Bladder microvascular endothelial cell (primary cell): ENCODE results near the gene RFNG. TPM values are rescaled to one million over a fixed set of nuclear protein-coding genes. Genes with fewer than 3 reads are reported as not detected.

Source experiments
- total RNA-seq: library from RNA; depleted of rRNA; stranded (reverse); fragments of >200 nt; gene quantifications from 2 replicates; pipeline ENCODE4 v1.2.3, GENCODE V29; 2014

RFNG gene, protein sequence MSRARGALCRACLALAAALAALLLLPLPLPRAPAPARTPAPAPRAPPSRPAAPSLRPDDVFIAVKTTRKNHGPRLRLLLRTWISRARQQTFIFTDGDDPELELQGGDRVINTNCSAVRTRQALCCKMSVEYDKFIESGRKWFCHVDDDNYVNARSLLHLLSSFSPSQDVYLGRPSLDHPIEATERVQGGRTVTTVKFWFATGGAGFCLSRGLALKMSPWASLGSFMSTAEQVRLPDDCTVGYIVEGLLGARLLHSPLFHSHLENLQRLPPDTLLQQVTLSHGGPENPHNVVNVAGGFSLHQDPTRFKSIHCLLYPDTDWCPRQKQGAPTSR
- total RNA-seq = 17.0 and 29.6 TPM in 2 replicates

DNA sequence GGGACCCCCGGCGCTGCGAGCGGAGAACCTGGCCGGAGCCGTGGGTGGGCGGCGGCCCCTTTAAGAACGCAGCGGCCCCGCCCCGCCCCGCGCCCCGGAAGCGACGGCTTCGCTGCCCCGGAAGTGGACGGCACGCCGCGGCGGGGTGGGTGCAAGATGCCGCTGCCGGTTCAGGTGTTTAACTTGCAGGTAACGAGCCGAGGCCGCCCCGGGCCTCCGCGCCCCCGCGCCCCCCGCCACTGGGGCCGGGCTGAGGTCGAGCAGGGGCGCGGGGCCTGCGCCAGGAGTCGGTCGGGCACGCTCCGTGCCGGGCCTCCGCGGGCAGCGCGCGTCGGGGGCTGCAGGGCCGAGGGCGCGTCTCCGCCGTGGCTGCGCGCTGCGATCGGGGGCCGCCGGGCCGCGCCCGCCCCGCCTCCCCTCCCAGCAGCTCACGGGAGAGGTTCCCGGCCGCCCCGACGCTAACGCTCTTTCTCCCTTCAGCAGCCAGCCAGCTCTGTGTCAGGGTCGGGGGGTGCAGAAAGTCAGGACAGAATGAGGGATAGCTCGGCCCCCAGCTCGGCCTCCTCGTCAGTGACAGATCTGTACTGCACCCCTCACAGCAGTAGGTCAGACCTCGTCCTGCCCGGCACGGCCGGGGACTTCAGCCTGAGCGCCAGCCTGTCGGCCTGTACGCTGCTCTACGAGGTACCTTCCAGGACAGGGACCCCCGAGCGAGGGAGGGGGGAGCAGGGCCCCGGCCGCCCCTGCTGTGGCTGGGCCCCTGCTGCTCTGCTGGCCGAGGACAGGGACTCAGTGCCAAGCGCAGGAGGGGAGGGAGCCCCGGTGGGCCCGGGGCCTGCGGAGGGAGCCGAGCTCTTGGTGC lies at the start of gene RFNG, which contains the start of gene GPS1:
RFNG (minus strand) TSS at position 36 of the 862 bp plus-strand sequence. CDS start 45 bp downstream, outside the sequence.
GPS1 (plus strand) TSS at position 123 of the 862 bp plus-strand sequence; CDS start at position 157, 34 bp downstream.

DNA sequence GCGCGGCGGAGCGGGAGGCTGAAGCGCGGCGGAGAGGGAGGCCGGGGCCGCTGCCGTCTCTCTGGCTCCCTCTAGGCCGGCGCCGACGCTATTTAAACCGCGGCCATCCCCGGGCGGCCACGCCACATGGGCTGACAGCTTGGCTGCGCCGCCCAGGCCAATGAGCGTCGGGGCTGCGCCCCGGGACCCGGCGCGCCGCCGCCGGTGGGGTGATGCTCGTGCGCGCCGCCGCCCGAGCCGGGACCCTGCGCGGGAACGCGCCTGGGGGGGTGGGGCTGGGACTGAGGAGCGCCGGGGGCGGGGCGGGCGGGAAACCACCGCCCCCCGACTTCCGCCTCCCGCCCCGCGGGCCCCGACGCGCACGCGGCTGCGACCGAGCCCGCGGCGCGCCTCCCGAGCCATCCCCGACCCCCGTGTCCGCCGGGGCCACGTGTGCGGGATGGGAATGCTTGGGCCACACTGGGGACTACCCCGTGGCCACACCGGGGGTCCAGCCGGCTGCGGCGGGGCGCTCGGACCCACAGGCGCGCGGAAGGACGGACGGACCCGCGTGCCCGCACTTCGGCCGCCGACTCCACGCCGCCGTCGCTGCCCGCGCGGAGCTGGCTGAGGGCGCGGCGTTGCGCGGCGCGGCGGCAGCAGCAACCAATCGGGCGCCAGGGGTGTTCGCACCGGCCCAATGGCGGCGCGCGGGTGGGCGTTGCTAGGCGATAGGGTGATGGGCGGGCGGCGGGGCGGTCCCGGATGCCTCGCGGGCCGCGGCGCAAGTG lies 46.7 kb upstream of the RFNG start, which contains the start of gene FASN:
FASN (minus strand) TSS at position 68 of the 770 bp plus-strand sequence. CDS start 1,791 bp downstream, outside the sequence.

DNA sequence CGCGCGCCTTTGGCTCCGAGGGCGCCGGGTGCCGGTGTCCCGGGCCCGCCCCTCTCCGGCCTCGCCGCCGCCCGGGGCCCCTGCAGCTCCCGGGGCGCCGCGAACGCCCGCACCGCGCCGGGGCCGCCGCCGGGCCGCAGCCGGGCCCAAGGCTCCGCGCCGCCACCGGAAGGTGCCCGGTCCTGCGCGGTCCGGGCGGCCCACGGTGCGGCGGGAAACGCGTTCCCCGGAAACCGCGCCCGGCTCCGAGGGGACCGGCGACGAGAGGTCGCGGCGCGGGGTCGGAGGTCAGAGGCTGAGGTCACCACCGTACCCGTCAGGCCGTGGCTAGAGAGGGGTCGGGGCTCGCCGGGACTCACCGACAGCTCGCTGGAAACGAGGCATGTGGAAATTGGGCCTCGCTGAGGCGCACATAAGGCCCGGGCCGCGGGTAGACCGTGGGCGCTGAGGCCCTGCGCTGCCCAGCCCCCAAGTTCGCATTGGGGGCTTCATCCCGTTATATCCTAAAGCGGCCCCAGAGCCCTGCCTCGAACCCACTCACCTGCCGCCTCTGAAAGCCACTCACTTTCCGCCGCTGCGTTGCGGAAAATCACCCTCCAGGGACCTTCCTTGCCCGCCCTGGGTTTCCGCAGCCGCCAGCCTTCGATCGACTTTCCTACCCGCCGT lies 14.2 kb upstream of the RFNG start, which contains the start of gene DUS1L:
DUS1L (minus strand) TSS at position 167 of the 666 bp plus-strand sequence. CDS start 745 bp downstream, outside the sequence.

DNA sequence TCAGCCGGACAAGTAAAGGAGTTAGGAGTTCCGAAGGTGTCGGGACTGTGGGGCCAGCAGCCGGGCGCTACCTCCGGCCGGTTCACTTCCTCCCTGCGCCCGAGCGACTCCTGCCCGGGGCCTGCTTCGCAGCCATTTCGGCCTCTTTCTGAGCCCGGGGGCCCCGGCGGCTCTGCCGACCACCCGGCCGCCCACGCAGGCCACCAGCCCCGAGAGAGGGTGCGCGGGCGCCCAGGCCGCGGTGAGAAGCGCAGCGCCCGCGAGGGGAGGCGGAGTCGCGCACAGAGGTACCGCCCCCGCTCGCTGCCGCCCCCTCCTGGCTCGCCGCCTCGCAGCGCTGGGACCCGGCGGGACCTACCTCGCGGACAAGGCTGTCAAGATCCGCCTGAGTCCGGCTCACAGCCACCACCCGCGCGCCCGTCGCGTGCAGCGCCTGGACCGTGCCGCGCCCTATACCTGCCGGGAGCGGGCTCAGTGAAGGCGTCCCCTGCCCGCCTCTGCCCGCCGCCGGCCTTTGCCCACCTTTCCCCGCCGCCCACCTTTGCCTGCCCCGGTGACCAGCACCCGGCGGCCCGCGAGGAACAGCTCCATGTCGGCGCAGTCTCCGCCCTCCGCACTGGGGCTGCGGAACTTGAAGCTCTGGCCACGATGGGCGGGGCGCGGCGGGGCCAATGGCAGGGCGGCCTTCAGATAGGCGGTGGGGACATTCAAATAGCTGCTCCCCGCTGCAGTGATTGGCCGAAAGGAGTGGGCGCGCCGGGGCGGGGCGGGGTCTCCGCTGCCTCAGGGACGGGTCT lies 14.3 kb downstream of the RFNG start, which contains the start of gene DCXR:
DCXR (minus strand) TSS at position 606 of the 797 bp plus-strand sequence; CDS start at position 591, 15 bp downstream.

DNA sequence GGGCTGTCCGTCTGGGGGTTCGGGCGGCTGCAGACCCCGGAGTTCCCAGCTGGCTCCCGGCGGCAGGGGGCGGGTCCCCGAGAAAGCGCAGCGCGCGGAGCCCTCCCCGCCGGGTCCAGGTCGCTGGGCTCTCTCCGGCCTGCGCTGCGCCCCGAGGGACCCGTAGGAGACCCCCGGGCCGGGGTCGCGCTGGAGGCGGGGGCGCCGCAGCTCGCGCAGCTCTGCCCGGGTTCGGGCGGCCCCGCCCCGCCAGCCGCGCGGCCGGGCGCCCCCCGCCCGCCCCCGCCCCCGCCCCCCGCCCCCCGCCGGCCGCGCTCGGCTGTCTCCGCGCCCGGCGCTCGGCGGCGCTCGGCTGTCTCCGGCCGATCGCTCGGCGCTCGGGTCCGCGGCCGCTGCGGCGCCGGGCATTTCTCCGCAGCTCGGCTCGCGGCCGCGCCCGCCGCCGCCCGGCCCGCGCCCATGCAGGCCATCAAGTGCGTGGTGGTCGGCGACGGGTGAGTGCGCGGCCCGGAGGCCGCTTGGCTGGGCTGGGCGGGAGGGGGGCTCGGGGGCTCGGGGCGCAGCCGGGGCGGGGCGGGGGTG lies 20.2 kb downstream of the RFNG start, which contains the start of gene RAC3:
RAC3 (plus strand) TSS at position 376 of the 582 bp plus-strand sequence; CDS start at position 460, 84 bp downstream.

DNA sequence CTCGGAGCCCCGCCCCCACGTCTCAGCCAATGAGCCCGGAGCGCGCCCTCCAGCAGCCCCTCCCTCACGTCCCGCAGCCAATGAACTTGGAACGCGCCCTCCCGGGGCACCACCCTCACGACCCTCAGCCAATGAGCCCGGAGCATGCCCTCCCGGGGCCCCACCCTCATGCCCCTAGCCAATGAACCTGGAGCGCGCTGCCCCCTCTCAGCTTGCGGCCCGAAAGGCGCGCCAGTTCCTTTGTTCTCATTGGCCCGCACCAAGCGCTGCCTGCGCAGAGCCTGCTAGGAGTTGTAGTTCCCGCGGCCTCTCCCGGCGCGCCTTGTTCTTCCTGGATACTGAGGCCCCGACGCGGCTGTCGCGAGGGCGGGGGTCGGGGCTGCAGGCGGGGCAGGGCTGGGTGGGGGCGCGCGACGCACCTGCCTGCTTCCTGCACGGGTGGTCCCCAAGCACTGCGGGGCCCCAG lies 28.6 kb downstream of the RFNG start, which contains the start of gene LRRC45:
LRRC45 (plus strand) TSS at position 325 of the 466 bp plus-strand sequence. CDS start 339 bp downstream, outside the sequence.

DNA sequence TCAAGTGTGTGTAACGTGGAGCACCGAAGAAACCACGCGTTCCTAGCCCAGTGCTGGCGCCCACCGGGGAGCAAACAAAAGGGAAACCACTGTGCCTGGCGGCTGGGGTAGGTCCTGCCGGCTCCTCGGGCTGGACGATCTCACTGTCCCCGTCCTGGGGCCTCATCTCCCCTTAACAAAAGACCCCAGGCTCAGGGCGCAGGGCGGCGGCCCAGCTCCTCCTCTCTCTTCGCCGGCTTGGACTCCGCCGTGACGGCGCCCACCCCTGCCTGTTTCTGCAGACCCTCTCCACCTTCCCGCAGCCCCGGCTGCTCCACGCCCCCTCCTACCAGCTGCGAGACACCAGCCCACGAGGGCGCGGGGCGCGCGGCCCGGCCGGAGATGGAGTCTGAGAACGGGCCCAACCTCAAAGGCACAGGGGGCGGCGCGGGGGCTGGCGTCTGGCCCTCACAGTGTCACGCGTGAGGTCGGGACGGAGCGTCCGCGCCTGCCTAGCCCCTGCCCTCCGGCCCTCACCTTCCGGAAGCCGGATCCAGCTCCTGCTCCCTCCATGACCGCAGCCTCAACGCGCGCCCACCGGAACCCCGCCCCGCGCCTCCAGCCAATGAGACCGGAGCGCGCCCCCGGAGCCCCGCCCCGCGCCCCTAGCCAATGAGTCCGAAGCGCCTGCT lies 29.2 kb downstream of the RFNG start, which contains the start of gene CENPX:
CENPX (minus strand) TSS at position 569 of the 671 bp plus-strand sequence; CDS start at position 552, 17 bp downstream.

Other genes starting within 250 kb of the RFNG start
- not detected in 2 replicates for gene GCGR, start 247.7 kb downstream of the RFNG start, total RNA-seq
- 120 and 122 TPM in 2 replicates for gene MCRIP1, start 218.5 kb downstream of the RFNG start, total RNA-seq
- gene PPP1R27, start 216.8 kb downstream of the RFNG start, total RNA-seq = not detected in 2 replicates
- 635 and 762 TPM in 2 replicates for gene P4HB, start 191.3 kb downstream of the RFNG start, total RNA-seq
- 105 and 173 TPM in 2 replicates for gene ARHGDIA, start 180.5 kb downstream of the RFNG start, total RNA-seq
- 167 and 225 TPM in 2 replicates for gene ALYREF, start 160.2 kb downstream of the RFNG start, total RNA-seq
- 128 and 151 TPM in 2 replicates for gene ANAPC11, start 160.1 kb downstream of the RFNG start, total RNA-seq
- 0.19 TPM in 1 of 2 replicates, not detected in the other for gene NPB, start 149.6 kb downstream of the RFNG start, total RNA-seq
- gene PCYT2, start 140.4 kb downstream of the RFNG start, total RNA-seq = 39.6 and 48.7 TPM in 2 replicates
- gene SIRT7, start 133.6 kb downstream of the RFNG start, total RNA-seq = 21.1 and 22.8 TPM in 2 replicates
- 12.0 and 22.8 TPM in 2 replicates for gene MAFG, start 124.1 kb downstream of the RFNG start, total RNA-seq
- 35.5 and 101 TPM in 2 replicates for gene PYCR1, start 114.5 kb downstream of the RFNG start, total RNA-seq
- gene MYADML2, start 104.6 kb downstream of the RFNG start, total RNA-seq = not detected in 2 replicates
- gene NOTUM, start 90.6 kb downstream of the RFNG start, total RNA-seq = 0.19 TPM in 1 of 2 replicates, not detected in the other
- gene ASPSCR1, start 74.2 kb downstream of the RFNG start, total RNA-seq = 16.5 and 25.6 TPM in 2 replicates
- gene CENPX, start 28.9 kb downstream of the RFNG start, total RNA-seq = 26.7 and 47.4 TPM in 2 replicates
- gene LRRC45, start 28.5 kb downstream of the RFNG start, total RNA-seq = 13.9 and 22.8 TPM in 2 replicates
- gene RAC3, start 20.1 kb downstream of the RFNG start, total RNA-seq = 13.1 and 14.3 TPM in 2 replicates
- gene DCXR, start 14.1 kb downstream of the RFNG start, total RNA-seq = 28.7 and 48.2 TPM in 2 replicates
- gene GPS1, start 87 bp upstream of the RFNG start, total RNA-seq = 72.7 and 85.7 TPM in 2 replicates
- 54.6 and 59.5 TPM in 2 replicates for gene DUS1L, start 14.0 kb upstream of the RFNG start, total RNA-seq
- 73.0 and 95.0 TPM in 2 replicates for gene FASN, start 46.4 kb upstream of the RFNG start, total RNA-seq
- 4.9 and 11.0 TPM in 2 replicates for gene CCDC57, start 161.0 kb upstream of the RFNG start, total RNA-seq
- gene SLC16A3, start 177.2 kb upstream of the RFNG start, total RNA-seq = 146 and 192 TPM in 2 replicates
- 40.8 and 76.5 TPM in 2 replicates for gene CSNK1D, start 221.9 kb upstream of the RFNG start, total RNA-seq